HG03354 (cell line): ENCODE measurements around the gene OLFM1.

Experiments used
- ATAC-seq: cut with Tn5 transposase; IDR thresholded peaks from one replicate; pipeline ENCODE4 v1.9.1; 2021; ENCODE audit warnings: mild to moderate bottlenecking; ENCODE audit not compliant: unreplicated experiment, poor library complexity, severe bottlenecking

The OLFM1 gene

DNA sequence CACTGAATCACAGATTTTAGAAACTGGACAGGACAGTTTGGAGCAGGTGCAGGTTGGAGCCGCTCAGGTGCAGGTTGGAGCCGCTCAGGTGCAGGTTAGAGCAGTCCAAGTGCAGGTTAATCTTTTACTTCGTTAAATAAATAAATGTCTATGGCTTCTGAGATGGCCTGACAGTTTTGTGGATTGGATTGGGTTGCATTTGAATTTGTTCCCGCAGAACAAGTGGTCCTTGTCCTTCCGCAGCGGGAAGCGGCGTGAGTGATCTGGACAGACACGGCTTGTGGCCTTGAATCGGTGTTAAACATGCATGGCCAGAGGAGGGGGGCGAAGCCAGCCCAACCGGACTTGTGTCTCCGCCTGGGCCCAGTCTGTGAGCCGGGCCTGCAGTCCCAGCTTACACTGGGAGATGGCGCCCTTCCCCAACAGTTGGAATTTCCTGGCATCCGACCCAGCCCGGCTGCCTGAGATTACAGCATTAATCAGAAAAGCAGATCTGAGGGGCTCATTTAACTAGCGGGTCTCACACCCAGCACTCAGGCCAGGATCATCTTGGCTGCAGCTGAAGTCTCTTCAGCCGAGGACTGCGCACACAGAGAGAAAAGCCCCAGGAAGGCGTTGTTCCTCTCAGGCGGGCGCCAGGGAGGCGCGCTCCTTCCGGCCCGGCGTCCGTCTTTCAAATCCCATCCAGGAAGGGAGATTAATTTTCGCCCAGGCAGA lies 1.5 kb upstream of the OLFM1 start:
- no peak for ATAC-seq

DNA sequence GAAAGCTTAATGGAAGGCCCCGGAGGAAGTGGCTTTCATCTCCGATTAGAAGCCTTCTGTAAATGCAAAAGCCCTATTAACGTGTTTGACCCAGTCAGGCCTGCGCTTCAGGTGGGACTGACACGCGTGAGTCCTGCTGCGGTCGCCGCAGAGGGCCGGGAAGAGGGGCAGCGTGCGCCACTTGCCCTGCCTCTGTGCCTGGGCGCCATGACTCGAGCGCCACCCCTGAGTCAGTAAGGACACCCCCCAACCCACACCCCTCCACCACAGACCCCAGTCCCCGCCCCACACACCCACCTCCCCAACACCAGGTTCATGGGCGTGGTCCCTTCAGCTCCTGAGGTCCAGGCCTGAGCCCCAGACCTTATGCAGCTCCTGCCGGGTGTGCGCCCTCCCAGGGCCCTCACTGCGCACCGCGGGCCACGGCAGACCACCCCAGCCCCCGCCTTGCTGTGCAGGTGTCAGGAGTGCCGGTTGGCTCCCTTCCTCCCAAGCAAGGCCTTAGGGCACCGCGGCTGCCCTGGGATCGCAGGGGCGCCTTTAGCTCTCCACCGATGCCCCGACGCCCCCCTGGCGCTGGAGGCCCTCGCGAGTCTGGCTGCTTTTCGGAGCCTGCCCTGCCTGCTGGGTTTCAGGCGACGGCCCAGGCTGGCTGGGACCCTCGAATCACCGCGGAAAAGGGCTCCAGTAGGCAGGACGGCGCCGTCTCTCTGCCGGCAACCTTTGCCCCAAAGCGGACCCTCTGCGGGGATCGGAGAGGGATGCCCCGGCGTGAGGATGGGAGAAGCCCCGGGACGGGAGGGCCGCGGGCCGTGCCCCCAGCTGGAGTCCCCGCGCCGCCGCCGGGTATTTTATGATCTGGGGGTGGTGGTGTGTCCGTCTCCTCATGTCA lies 625 bp upstream of the OLFM1 start:
- no peak for ATAC-seq

DNA sequence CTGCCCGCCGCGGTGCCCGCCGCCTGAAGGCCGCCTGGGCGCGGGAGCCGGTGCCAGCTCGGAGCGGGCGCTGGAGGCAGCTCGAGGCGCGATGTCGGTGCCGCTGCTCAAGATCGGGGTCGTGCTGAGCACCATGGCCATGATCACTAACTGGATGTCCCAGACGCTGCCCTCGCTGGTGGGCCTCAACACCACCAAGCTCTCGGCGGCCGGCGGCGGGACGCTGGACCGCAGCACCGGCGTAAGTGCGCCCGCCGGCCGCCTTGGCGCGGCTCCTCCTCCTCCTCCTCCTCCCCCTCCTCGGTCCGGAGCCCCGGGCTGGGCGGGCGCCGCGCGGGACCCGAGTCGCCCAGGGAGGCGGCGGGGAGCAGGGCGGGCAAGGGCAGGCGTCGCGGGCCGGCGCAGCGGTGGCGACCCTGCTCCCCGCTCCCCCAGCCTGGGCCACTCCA lies 455 bp downstream of the OLFM1 start:
- ATAC-seq, result no peak

DNA sequence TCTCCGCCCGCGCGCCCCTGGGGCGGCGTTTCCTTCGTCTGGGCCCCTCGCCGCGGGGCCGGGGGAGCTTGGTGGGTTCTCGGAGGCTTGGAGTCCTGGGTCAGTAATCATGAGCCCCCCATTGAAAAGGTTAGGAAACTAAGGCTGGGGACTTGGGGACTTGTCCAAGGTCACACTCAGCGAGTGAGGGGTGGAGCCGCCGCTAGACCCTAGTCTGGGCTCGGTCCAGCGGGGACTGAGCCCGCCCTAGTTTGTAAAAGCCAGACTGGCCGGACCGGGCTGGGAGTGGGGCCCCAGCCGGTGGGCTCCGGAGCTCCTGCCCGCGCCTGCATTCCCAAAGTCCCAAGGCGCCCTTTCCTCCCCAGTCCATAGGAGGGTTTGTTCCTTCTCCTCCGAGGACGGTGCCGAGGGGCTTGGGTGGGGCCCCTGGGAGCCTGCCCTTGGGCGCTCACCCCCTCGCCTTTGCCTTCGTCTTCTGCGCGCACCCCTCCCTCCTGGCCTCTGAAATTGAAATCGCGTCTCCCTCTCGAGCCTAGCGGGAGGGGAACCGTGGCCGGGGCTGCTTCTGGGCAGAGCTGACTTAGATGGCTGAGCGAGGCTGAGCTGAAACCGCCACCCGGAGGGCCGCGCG lies 995 bp downstream of the OLFM1 start:
- ATAC-seq, result no peak

DNA sequence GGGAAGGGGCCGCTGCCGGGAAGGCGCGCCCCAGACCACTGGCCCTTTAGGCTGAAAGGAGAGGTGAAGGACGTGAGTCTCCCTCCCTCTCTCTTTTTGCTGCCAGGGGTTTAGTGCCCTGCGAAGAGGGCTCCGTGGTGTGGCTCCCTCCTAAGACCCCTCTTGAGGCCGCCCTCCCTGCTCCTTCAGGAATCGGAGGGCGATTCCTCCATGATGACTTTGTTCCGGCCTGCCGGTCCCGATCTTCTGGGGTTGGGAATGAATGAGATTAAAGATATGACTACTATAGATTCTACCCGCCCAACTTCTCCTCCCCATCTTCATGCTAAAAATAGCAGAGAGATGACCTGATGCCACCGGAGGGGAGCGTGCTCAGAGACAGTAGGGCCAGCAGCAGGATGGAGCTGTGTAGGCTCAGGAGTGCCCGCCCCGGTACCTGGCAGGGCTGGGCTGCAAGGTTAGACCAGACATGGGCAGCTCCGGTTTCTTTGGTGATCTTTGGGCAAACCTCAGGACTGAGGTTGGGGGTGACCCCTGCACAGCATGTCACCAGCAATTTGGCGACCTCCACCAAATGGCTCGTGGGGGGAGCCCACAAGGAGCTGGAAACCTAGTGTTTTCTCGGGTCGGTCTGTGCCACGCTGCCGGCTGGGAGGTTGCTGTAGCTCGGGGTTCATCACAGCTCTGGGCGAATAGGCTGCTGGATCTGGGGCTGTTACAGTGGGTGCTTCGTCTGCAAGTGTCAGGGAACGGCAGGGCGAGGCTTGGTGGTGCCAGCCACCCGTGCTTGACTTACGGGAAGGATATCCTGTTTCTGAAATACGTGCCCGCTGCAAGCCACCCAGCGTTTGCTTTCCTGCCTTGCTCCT lies 1.7 kb downstream of the OLFM1 start:
- no peak for ATAC-seq

DNA sequence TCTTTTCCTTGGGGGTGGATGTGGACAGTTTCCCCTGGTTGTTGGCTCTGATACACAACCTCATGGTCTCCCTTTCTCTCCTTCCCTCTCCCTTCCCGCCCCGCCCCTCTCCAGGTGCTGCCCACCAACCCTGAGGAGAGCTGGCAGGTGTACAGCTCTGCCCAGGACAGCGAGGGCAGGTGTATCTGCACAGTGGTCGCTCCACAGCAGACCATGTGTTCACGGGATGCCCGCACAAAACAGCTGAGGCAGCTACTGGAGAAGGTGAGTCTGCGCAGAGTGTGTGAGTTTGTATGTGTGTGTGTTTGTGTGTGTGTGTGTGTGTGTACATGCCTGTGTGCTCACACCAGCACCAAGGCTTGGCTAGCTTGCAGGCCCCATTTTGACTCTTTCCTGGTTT lies 2.6 kb downstream of the OLFM1 start:
- ATAC-seq, result no peak

DNA sequence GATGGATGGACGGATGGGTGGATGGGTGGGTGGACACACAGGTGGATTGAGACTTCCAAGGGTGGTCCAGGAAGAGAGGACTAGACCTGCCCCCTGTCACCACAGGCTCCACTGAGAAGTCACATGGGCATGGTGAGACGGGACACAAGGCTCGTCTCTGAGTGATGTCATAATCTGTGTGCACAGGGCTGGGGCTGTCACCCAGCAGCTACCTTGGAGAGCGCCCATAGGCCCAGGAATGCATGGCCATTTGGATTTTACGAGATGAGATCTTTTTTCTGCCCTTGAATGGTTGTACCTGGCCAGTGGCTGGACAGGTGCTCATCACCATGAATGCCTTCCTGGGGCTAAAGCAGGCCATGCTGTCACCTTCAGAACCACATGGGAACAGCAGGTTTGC lies 3.1 kb downstream of the OLFM1 start:
- no peak for ATAC-seq

DNA sequence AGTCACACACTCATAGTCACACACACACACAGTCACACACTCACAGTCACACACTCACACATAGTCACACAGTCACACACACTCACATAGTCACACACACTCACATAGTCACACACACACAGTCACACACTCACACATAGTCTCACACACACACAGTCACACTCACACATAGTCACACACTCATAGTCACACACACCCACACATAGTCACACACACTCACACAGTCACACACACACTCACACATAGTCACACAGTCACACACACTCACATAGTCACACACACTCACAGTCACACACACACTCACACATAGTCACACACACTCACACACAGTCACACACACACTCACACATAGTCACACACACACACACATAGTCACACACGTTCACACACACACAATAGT lies 4.1 kb downstream of the OLFM1 start:
- ATAC-seq, result no peak

DNA sequence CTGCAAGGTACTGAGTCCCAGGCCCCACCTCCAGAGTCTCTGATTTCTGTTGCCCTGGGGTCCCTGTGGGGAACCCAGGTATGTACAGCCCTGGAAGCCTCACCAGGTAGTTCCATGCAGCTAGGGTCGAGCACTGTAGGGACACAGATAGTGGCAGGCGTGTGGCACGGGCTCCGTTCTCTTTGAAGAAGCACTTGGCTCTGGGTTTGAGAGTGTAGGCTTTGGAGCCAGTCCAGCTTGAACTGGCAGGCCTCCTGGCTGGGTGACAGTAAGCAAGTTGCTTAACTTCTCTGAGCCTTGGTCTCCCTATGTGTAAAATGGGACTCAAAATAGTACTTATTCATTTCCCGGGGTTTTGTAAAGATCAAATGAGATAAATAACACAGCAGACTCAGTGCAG lies 5.6 kb downstream of the OLFM1 start:
- no peak for ATAC-seq

DNA sequence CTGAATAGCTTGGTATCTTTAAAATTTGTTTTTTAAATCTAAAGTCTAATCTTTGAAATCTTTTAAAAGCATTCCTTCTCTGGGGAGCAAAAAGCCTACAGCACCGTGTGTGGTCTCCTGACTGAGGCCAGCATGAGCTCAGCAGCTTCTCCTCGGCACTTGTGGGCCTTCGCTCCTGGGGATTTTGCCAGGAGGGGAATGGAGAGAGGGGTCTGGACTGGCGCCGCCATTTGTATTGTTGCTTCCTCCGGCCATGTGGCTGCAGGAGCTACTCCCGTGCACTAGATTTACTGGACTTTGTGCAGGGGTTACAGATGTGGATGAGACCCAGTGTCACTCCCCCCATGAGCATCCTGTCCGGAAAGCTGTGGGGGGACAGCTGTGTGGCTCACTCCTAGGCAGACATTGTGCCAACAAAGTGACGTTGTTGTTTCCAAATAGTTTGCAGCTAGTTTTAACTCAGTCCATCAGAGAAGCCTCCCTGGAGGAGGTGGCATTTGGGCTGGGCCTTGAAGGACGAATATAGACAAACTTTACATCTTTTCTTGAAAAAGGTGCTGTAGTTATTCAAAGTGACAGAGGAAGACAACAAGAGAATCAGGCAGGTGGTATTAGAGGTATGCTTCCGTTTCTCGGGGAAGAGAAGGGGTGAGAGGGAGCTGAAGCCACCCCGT lies 6.6 kb downstream of the OLFM1 start:
- no peak for ATAC-seq

DNA sequence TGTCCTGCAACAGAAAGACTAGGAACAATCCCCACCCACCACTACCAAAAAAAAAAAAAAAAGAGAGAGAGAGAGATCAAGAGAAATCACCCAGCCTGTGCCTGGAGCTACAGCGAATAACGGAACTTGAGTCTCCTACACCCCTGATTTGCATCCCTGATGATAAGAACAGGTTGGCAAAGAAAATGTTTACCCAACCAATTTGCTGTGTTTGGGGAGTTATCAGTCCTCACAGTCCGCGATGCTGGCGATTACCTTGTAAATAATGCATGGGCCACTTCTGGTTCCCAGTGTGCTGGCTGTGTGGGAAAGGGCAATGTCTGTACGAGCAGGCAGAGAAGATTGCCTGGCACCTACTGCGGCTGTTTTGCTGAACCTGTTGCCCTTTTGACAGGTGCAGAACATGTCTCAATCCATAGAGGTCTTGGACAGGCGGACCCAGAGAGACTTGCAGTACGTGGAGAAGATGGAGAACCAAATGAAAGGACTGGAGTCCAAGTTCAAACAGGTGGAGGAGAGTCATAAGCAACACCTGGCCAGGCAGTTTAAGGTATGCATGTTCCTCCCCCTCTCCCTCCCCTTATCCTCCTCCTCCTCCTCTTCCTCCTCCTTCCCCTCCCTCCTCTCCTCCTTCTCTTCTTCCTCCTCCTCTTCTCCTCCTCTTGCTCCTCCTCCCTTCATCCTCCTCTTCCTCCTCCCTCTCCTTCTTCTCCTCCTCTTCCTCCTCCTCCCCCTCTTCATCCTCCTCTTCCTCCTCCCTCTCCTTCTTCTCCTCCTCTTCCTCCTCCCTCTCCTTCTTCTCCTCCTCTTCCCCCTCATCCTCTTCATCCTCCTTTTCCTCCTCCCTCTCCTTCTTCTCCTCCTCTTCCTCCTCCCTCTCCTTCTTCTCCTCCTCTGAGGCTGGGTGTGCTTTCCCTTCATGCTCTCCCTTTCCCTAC lies 8.3 kb downstream of the OLFM1 start:
- no peak for ATAC-seq

DNA sequence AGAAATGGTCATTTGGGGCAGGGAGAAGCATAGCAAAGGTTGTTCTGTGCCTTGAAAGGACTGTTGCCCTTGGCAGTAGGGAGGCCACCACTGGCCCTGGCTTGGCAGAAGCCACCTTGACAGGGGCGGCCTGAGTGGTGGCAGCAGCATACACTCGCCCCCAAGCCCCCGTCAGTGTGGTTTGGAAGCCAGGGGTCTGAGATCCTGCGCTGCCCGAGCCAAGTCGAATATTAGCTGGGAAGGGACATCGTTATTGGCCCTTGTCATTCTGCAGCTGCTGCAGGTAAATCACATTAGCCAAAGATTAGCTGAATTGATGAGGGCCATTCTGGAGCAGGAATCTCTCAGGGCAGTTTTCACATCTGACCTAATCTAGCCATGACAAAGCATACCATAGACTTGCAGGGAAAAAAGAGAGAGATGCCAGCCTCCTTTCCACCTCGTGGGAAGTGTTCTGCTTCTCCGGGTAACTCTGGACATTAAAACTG lies 9.0 kb downstream of the OLFM1 start:
- no peak for ATAC-seq

DNA sequence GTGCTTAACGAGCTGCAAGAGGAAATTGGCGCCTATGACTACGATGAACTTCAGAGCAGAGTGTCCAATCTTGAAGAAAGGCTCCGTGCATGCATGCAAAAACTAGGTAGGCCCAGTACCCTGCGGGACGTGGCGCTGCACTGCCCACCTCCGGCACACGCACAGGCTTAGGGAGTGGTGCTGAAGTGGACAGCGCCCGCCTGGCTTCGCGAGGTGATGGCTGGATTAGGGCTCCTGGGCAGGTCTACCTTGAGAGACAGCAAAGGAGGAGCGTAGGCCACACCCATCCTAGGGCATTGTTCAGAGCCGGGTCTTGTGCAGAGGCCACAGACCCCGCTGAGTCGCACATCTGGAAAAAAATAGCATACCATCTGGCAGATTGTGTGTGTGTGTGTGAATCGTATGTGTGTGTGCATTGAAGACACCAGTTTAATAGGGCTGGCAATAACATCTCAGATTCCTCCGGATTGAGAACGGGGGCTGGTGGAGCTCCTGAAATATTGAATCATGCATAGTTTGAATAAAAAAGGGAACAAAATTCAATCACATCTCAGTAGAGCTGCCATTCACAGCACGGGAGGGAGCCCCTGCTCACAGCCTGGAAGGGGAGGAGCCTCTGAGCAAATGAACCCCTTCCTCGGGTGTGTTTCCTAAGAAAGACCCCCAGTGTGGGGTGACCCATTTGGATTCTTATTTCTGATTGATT lies 11.1 kb downstream of the OLFM1 start:
- ATAC-seq, result no peak

DNA sequence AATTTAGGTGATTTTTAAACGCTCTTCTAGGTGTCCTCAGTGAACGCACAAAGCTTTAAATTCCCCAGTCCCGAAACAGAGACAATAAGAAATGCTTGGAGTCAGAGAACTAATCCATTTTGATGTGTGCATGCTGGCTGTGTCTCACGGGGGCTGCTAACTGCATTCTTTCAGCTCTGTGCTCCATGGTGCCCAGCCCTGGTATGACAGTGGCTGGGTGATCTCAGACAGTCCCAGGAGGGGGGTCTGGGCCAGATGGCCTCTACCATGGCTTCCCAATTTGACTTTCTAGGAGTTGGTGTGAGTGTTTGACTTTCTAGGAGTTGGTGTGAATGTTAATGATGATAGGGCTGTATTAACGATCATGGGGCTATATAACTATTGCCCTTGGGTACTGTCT lies 12.1 kb downstream of the OLFM1 start:
- ATAC-seq, result no peak

DNA sequence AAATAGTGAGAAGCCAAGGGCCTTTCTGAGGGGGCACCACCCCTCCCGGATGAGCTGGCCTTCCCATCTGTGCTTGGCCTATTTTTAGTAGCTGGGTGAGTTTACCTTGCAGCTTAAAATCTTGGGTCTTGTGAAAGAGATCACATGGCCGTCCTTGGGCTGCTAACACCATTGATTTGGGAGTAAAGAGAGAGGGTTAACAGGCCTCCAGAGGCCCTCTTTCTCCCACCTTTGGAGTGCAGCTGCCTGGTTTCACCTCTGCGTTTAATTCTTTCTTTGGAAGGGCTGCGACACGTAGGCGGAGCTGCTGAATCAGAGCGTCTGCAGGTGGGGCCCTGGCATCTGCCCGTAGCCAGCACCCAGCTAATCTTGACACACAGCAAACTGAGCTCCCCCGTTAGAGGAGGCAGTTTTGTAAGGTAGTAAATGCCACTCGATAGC lies 12.8 kb downstream of the OLFM1 start:
- ATAC-seq, result no peak

DNA sequence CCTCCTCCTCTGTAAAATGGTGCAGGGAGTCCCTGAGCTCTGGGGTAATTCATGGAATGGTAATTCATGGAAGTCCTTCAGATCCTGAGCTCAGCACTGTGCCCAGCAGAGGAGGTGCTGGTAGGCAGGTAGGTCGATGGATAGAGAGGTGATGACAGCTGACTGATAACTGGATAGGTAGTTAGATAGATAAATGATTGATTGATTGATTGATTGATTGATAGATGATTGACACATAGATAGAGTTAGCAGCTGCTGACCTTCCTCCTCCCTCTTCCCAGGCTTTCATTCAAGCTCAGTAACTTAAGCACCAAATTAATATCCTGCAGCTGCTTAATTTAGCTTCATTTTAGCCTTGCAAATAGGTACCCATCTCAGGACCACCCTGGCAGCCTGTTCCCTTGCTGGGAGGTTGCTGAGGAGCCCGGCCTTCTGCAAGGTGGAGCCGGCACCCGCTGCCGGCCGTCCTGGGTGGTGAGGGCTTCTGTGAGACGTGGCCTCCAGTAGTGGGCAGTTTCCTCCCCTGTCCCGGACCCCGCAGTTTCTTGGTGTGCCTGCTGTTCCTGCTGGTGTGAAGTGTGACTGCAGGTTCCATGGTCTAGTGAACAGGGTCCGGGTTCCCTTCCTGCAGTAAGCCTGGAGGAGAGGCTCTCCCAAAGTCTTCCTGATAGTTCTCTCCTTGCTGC lies 13.4 kb downstream of the OLFM1 start:
- no peak for ATAC-seq

DNA sequence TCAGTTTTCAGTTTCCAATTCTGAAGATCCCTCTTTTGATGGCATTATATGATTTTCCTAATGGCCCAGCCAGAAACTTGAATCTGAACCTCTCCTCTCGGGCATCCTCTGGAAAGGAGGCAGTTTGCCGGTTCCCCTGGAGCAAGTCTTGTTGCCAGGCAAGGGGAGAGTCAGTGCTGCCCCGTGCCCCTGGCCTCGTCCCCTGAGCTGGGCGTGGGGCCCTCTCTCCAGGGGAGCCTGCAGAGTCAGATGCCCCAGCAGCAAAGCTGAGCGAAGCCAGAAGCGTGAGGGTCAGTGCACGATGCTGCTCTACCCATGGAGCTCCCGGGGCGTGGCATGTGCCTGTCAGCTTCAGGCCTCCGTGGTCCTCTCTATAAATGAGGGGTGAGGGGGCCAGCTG lies 14.0 kb downstream of the OLFM1 start:
- ATAC-seq, result no peak
